HG03432 (cell line): Measurements from ENCODE around the gene TH.
"Not testable (repeated sequence)": the region's sequence is repeated elsewhere in the genome, so short reads cannot be mapped to it uniquely, and the experiment has no call there.

Experiments used
- ATAC-seq: cut with Tn5 transposase; IDR thresholded peaks from one replicate; pipeline ENCODE4 v1.9.1; 2021; ENCODE audit warnings: mild to moderate bottlenecking, moderate library complexity; ENCODE audit not compliant: unreplicated experiment

Gene TH

DNA sequence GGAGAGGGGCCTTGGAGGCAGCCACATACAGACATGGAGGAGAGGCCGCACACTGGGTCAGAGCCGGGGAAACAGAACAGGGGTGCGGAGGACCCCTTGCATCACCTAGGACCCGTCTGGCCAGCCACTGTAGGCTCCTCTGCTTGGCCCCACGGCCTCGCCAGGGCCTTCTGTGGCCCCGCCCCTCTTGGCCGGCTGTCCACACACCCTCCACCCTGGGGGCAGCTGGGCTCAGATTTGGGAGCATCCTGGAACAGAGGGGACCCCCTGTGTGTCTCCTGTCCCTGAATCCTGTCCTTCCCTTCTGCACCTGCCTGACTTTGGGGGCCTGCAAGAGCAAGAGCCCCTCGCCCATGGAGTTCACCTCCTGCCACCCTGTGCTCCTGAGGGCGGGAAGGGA is 7.9 kb upstream of the TH start:
- ATAC-seq, result no peak

GRCh38 chr11:2178906-2179494 is 7.4 kb upstream of the TH start:
- no peak for ATAC-seq

DNA sequence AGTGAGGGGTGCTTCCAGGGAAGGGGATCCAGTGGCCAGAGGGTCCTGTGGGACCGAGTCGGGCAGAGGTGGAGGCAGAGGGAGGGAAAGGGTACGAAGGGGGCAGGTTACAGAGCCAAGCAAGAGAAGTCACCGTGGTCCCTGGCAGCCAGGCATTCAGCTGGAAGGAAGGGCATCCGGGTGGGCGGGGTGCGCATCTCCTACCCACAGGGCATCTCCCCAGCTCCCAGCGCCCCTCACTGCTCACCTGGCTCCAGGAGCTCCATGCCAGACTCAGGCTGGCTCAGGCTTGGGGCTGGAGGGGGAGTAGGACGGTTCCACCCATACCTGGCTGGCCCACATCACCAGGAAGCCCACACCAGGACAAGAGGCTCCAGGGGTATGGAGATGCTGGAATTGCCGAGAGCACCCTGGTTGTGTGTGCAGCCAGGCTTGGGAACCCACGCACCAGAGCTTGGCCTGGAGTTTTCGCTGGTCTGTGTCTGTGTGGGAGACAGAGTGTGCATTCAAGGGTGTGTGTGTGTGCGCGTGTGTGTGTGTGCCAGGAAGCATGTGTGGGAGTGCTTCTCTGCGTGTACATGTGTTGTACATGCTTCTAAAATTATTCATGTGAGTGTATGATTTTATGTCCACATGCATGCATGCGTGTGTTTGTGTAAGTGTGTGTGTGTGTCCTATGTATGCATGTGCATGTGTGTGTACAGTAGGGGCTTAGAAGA is 6.6 kb upstream of the TH start:
- ATAC-seq, result not testable (repeated sequence)

- no peak for ATAC-seq
These were observed 5.5 kb upstream of the TH start for GRCh38 chr11:2177076-2177475.

GRCh38 chr11:2176389-2176900 is 4.8 kb upstream of the TH start:
- no peak for ATAC-seq

DNA sequence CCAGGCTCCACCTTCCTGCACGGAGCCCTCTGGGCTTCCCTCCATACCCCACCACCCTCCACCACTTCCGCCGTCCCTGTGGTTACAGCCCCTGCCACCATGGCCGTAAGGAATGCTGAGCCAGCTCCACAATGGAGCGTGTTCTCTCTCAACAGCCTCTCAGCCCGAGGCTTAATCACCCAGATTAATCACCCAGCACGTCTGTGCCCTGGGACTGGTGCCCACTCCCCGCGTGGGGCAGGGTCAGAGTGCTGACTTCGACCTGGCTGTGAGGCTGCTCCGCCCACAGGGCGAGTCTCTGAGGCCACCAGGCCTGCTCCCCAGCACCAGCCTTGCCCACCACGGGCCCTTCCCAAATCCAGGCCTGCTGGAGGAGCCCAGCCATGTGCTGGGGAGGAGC is 4.0 kb upstream of the TH start:
- ATAC-seq, result no peak

- no peak for ATAC-seq
These were observed 2.7 kb upstream of the TH start for GRCh38 chr11:2174361-2174760.

DNA sequence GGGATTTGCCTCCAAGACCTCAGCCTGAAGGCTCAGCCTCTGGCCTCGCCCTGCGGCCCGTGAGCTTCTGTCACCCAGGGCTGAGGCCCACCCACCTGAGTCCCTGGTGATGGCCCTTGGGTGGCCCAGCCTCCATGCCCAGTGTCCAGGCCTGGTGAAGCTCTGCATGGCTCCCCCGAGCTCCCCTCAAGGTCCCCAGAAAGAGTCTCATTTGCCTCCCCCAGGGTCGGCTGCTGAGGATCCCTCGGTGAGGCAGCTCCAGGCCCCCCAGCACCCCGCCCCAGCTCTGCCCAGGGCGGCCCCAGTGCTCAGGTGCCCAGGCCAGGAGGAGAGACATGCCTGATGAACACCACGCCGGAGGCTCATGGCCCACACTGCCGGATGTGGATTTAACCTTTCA is 2.1 kb upstream of the TH start:
- no peak for ATAC-seq

DNA sequence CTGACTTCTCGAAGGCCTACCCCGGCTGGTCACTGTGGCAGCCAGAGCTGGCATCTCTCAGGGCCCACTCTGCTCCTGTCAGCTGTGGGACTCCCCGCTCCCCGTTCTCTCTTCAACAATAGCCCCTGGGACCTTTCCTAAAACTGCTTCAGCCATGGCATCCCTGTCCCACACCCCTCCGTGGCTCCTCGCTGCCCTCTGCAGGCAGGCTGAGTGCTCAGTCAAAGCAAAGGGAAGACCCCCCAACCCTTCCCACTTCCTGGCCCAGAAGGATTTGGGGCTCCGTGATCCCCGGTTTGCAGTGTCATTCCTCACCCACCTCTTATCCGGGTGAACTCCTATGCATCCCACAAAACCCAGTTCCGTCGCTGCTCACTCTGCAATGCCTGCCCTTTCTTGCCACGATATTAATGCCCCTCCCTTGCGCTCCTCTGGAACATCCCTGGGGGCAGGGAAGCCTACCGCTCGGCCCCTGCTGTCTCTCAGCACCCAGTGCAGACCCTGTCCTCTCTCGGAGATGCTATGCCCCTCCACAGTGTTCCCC is 1.6 kb upstream of the TH start:
- no peak for ATAC-seq

GRCh38 chr11:2172676-2173075 is 1.1 kb upstream of the TH start:
- no peak for ATAC-seq

- ATAC-seq, result no peak
These were observed 1.7 kb downstream of the TH start for GRCh38 chr11:2169626-2170570.

- no peak for ATAC-seq
These were observed 2.6 kb downstream of the TH start for GRCh38 chr11:2169005-2169378.

GRCh38 chr11:2168286-2169004 is 3.2 kb downstream of the TH start:
- no peak for ATAC-seq

GRCh38 chr11:2167141-2168045 is 4.2 kb downstream of the TH start:
- no peak for ATAC-seq

GRCh38 chr11:2166091-2166851 is 5.3 kb downstream of the TH start:
- no peak for ATAC-seq

DNA sequence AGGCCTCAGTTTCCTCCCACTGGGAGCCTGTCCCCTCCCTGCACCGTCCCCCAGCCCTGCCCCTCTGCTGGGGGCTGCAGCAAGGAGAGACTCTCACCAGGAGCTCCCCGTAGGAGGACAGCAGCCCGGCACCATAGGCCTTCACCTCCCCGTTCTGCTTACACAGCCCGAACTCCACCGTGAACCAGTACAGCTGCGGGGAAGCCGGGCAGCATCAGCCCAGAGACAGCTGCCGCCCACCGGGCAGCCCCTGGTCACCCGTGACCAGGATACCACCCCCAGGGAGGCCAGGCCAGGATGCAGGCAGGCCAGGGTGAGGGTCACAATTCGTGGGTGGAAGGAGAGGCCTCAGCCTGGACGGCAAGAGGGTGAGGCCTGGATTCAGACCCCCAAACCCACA is 6.0 kb downstream of the TH start:
- ATAC-seq, result no peak

DNA sequence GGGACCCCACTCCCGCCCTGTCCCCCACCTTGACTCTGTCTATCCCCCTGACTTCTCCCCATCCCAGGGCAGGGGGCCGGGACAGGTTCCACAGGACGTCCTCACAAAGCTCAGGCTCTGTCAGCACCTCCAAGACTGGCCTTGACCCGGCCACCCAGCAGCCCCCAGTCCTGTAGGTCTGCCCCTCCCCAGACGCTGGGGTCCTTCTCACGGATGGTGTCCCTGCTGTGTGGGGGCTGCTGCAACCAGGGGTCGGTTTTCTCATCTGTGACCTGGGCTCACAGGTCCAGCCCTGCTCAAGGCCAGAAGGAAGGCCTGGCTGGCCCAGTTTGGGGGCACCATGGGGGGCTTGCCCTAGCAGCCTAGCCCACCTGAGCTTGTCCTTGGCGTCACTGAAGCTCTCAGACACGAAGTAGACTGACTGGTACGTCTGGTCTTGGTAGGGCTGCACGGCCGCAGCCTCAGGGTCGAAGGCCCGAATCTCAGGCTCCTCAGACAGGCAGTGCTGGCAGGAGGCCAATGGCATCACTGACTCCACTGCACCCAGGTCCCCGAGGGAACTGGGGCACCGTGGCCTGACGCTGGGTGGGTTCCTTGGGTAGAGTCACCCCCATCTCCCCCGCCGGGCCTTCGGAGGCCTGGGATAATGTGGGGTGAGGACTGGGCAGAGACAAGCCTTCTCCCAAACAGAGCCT is 6.6 kb downstream of the TH start:
- no peak for ATAC-seq

- ATAC-seq, result no peak
These were observed 7.5 kb downstream of the TH start for GRCh38 chr11:2164081-2164480.
